Stimulated activated CD8-positive, alpha-beta memory T cell treated with anti-CD3 and anti-CD28 coated beads, Interleukin-4, amount 100 ng/mL, for 4 hours (primary cell): ENCODE results near the gene INO80C.
A peak's percentile ranks its signal among the peaks of the same experiment; 100 is the strongest.

Experiments
- DNase-seq, 2 donors: peaks; one replicate each; pipeline ENCODE4 v3.0.0-alpha.2; 2020; ENCODE audit warnings: low read depth in 2 of 2, low spot score in 1 of 2

Gene INO80C

GRCh38 chr18:35497370-35498197, at the start of gene INO80C:
TSS of gene INO80C (minus strand) at chr18:35497960. CDS start at chr18:35497874, 86 bp downstream.
- peak; percentile 80 to 86 for DNase-seq

GRCh38 chr18:35547008-35547605, 49.3 kb upstream of the INO80C start:
- DNase-seq, result no peak

- DNase-seq, result no peak
Measured at GRCh38 chr18:35542356-35542755, 44.6 kb upstream of the INO80C start.

- DNase-seq, result no peak
Measured at GRCh38 chr18:35535297-35535696, 37.5 kb upstream of the INO80C start.

- DNase-seq, result no peak
Measured at GRCh38 chr18:35533916-35534405, 36.2 kb upstream of the INO80C start.

GRCh38 chr18:35528749-35529274, 31.1 kb upstream of the INO80C start:
- no peak for DNase-seq

GRCh38 chr18:35526495-35527059, 28.8 kb upstream of the INO80C start:
- DNase-seq, result no peak

GRCh38 chr18:35525795-35526494, 28.2 kb upstream of the INO80C start:
- DNase-seq, result no peak

- DNase-seq, result no peak
Measured at GRCh38 chr18:35524226-35524625, 26.5 kb upstream of the INO80C start.

GRCh38 chr18:35522130-35522959, 24.6 kb upstream of the INO80C start:
- DNase-seq, result no peak

- no peak for DNase-seq
Measured at GRCh38 chr18:35521133-35521532, 23.4 kb upstream of the INO80C start.

GRCh38 chr18:35519148-35519899, 21.6 kb upstream of the INO80C start:
- DNase-seq, result no peak

GRCh38 chr18:35517715-35518114, 20.0 kb upstream of the INO80C start:
- DNase-seq, result no peak

- no peak for DNase-seq
Measured at GRCh38 chr18:35516789-35517188, 19.0 kb upstream of the INO80C start.

- DNase-seq, result no peak
Measured at GRCh38 chr18:35516351-35516750, 18.6 kb upstream of the INO80C start.

GRCh38 chr18:35515460-35516130, 17.8 kb upstream of the INO80C start:
- DNase-seq, result no peak

- no peak for DNase-seq
Measured at GRCh38 chr18:35514752-35515459, 17.1 kb upstream of the INO80C start.

- no peak for DNase-seq
Measured at GRCh38 chr18:35514283-35514682, 16.5 kb upstream of the INO80C start.
